Nephron (organoid): ENCODE data around the gene SLITRK6.
A peak's percentile ranks its signal among the peaks of the same experiment; 100 is the strongest.

Experiments used
- H3K27ac Mint-ChIP-seq, 3 experiments: 2 replicates each; pipeline ENCODE4 v1.8.0; 2020; ENCODE audit warnings: mixed read lengths in 3 of 3, mild to moderate bottlenecking in 2 of 3, moderate library complexity in 1 of 3
- H3K27me3 Mint-ChIP-seq: 2 replicates; pipeline ENCODE4 v1.8.0; 2021; ENCODE audit warnings: low read depth, mild to moderate bottlenecking, moderate library complexity, mixed read lengths
- H3K36me3 Mint-ChIP-seq: 2 replicates; pipeline ENCODE4 v1.8.0; 2020; ENCODE audit warnings: low read depth, mixed read lengths
- H3K4me1 Mint-ChIP-seq: 2 replicates; pipeline ENCODE4 v1.8.0; 2020; ENCODE audit warnings: mixed read lengths
- H3K4me3 Mint-ChIP-seq, 3 experiments: 2 replicates each; pipeline ENCODE4 v1.8.0; 2020; ENCODE audit warnings: mild to moderate bottlenecking in 3 of 3, mixed read lengths in 3 of 3, moderate library complexity in 2 of 3
- H3K9me3 Mint-ChIP-seq: 2 replicates; pipeline ENCODE4 v1.8.0; 2020; ENCODE audit warnings: mixed read lengths
- TF ChIP-seq, protein P1 (sequence below), 3 experiments: fragments of 200-600 bp; sonication (generic); IDR thresholded peaks; one replicate each; pipeline ENCODE4 v1.5.0; 2021; ENCODE audit warnings: antibody characterized with exemption in 3 of 3; ENCODE audit not compliant: unreplicated experiment in 3 of 3

The SLITRK6 gene

DNA sequence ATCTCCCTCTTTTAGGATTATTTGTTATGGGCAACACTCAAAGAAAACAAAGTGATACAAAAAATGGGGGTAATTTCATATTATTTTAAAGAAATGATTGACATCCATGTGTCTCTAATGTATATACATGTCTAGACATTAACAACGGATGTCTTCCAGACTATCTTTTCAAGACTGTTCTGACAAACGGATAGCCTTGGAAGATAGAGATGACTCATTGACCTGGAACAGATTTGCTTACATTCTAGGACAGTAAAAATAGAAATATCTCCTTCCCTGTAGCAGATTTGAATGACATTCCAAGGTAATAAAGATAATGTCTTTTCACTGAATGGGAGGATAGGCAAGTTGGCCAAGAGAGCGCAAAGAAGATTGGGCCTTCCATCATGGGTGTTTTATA is 26.2 kb upstream of the SLITRK6 start:
- Mint-ChIP-seq H3K27me3 (no peaks in the 10 kb centered on the region), H3K9me3 (peaks cover 2% of the 10 kb centered on the region), H3K4me3 (no peak overlapping the region), H3K36me3 (no peaks in the 10 kb centered on the region), H3K27ac (no peak overlapping the region), H3K4me1 (no peaks in the 10 kb centered on the region)
- TF ChIP-seq, protein P1, sequence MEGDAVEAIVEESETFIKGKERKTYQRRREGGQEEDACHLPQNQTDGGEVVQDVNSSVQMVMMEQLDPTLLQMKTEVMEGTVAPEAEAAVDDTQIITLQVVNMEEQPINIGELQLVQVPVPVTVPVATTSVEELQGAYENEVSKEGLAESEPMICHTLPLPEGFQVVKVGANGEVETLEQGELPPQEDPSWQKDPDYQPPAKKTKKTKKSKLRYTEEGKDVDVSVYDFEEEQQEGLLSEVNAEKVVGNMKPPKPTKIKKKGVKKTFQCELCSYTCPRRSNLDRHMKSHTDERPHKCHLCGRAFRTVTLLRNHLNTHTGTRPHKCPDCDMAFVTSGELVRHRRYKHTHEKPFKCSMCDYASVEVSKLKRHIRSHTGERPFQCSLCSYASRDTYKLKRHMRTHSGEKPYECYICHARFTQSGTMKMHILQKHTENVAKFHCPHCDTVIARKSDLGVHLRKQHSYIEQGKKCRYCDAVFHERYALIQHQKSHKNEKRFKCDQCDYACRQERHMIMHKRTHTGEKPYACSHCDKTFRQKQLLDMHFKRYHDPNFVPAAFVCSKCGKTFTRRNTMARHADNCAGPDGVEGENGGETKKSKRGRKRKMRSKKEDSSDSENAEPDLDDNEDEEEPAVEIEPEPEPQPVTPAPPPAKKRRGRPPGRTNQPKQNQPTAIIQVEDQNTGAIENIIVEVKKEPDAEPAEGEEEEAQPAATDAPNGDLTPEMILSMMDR (IDR thresholded peaks at IDR 0.05; ENCODE audit: unreplicated experiment in 3 of 3), result no peak

DNA sequence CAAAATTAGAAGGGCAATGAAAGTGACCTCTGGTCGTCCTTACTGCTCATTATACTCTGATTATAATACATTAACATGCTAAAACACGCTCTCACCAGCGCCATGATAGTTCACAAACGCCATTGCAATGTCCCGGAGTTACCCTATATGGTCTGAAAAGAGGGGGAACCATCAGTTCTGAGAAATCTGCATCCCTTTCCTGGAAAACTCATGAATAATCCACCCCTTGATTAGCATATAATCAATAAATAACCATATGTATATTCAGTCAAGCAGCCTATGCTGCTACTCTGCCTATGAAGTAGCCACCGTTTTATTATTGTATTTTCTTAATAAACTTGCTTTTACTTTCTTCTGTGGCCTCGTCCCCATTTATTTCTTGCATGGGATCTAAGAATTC is 24.6 kb upstream of the SLITRK6 start:
- Mint-ChIP-seq H3K27me3 (no peaks in the 10 kb centered on the region), H3K4me1 (no peaks in the 10 kb centered on the region), H3K36me3 (no peaks in the 10 kb centered on the region), H3K27ac (no peak overlapping the region), H3K4me3 (no peak overlapping the region), H3K9me3 (peaks cover 2% of the 10 kb centered on the region)
- TF ChIP-seq, protein P1 (IDR thresholded peaks at IDR 0.05; ENCODE audit: unreplicated experiment in 3 of 3), result no peak

DNA sequence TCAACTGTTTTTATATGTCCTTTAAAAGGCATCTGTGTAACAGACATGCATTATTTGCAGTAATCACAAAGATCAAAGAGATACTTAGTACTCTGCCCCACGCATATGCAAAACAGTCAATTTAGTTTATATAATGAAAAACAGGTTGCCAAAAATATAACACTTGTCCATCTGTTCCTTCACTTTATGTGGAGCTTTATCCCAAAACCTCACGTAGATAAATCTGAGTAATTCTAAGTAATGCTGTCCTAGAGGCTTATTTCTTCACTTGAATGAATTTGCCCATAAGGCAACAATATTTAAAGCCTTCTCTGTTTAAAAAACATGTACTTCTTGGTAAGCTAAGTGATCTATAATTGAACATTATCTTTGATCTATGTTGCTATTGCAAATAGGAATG is 20.3 kb upstream of the SLITRK6 start:
- H3K36me3 Mint-ChIP-seq, result no peaks in the 10 kb centered on the region
- peaks cover 4% of the 10 kb centered on the region for H3K9me3 Mint-ChIP-seq
- H3K4me3 Mint-ChIP-seq, result no peak overlapping the region
- TF ChIP-seq, protein P1 (IDR thresholded peaks at IDR 0.05; ENCODE audit: unreplicated experiment in 3 of 3), result no peak
- no peaks in the 10 kb centered on the region for H3K4me1 Mint-ChIP-seq
- H3K27me3 Mint-ChIP-seq, result no peaks in the 10 kb centered on the region
- no peak overlapping the region for H3K27ac Mint-ChIP-seq

DNA sequence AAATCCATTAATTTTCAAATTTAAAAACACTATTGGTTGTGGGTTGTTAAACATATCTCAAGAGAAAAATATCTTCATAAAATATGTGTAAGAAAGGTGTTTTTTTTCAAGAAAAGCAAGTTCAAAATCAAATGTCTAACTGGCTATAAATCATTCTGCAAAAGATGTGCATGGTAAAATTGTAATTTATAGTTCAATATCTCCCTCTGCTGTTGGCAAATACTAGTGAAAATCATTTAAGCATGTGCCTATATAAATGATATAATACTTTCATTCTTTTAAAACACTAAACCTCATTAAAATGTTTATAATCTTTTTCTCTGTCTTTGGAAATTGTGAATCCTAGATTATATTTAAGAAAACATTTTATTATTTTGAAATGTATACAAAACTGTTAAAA is 17.2 kb upstream of the SLITRK6 start:
- no peak overlapping the region for H3K27ac Mint-ChIP-seq
- no peaks in the 10 kb centered on the region for H3K27me3 Mint-ChIP-seq

DNA sequence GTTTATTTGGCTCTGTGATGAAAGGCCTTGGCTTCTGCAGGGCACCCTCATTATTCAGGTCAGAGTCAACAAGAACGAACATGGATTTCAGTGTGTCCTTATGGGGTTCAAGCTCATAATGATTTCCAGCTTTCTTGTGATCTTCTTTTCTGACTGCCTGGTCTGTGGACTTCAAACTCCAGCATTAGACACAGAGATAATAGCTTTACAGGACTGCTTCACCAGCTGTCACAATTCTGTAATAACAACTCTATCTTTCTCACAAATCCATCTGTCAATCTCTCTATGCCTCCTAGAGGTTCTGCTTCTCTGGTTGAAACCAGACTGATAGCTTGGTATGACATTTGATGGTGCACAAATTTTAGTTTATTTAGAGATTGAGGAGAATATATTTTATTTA is 13.1 kb upstream of the SLITRK6 start:
- Mint-ChIP-seq H3K27me3 (no peaks in the 10 kb centered on the region), H3K4me3 (no peak overlapping the region), H3K9me3 (peaks cover 2% of the 10 kb centered on the region), H3K27ac (no peak overlapping the region), H3K36me3 (no peaks in the 10 kb centered on the region), H3K4me1 (no peaks in the 10 kb centered on the region)
- TF ChIP-seq, protein P1 (IDR thresholded peaks at IDR 0.05; ENCODE audit: unreplicated experiment in 3 of 3), result no peak

More for the DNA sequence above, 17.2 kb upstream of the SLITRK6 start:
- H3K9me3 Mint-ChIP-seq, result peaks cover 2% of the 10 kb centered on the region
- H3K4me3 Mint-ChIP-seq, result no peak overlapping the region
- no peaks in the 10 kb centered on the region for H3K4me1 Mint-ChIP-seq
- TF ChIP-seq, protein P1 (IDR thresholded peaks at IDR 0.05; ENCODE audit: unreplicated experiment in 3 of 3), result peak in 1 of 3 experiments; percentile 29
- H3K36me3 Mint-ChIP-seq, result no peaks in the 10 kb centered on the region

DNA sequence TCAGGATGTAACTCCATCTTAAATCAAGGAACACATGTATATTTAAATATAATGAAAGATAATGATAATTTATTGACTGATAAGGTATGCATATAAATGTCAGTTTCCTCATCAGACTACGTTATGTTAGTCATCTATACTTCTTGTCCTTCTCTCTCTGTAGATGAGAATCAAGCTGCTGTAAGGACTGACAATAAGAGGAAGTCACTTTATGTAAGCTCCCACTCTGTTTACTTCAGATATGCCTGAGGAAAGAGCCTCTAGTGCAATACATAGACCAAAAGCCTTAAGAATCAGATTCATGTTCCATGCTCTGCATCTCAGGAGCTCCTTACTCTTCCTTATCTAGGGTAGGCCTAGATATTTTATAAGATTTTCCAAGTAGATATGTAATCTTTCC is 9.6 kb upstream of the SLITRK6 start:
- H3K27me3 Mint-ChIP-seq, result no peaks in the 10 kb centered on the region
- no peaks in the 10 kb centered on the region for H3K36me3 Mint-ChIP-seq
- no peaks in the 10 kb centered on the region for H3K9me3 Mint-ChIP-seq
- no peak overlapping the region for H3K4me3 Mint-ChIP-seq
- no peaks in the 10 kb centered on the region for H3K4me1 Mint-ChIP-seq
- no peak overlapping the region for H3K27ac Mint-ChIP-seq
- TF ChIP-seq, protein P1 (IDR thresholded peaks at IDR 0.05; ENCODE audit: unreplicated experiment in 3 of 3), result no peak
